Stimulated activated CD4-positive, alpha-beta T cell treated with anti-CD3 and anti-CD28 coated beads, Interleukin-15, amount 100 ng/mL, for 24 hours (primary cell): Measurements from ENCODE around the gene ZC3H14.
"Not testable (repeated sequence)": the region's sequence is repeated elsewhere in the genome, so short reads cannot be mapped to it uniquely, and the experiment has no call there.

Experiments
- DNase-seq: peaks from one replicate; pipeline ENCODE4 v3.0.0-alpha.2; 2020

Gene ZC3H14

GRCh38 chr14:88562831-88563686 is at the start of gene ZC3H14:
Gene ZC3H14 (plus strand): TSS chr14:88563037. CDS start chr14:88563134, 97 bp downstream.
- DNase-seq, result peak; percentile 88

- no peak for DNase-seq
These were observed 47.2 kb upstream of the ZC3H14 start for GRCh38 chr14:88515499-88516221.

GRCh38 chr14:88516861-88517357 is 45.9 kb upstream of the ZC3H14 start:
- no peak for DNase-seq

- DNase-seq, result no peak
These were observed 44.0 kb upstream of the ZC3H14 start for GRCh38 chr14:88518592-88519512.

GRCh38 chr14:88519907-88520306 is 42.9 kb upstream of the ZC3H14 start:
- no peak for DNase-seq

GRCh38 chr14:88521818-88522217 is 41.0 kb upstream of the ZC3H14 start:
- DNase-seq, result no peak

GRCh38 chr14:88522393-88522792 is 40.4 kb upstream of the ZC3H14 start:
- no peak for DNase-seq

GRCh38 chr14:88529889-88530288 is 32.9 kb upstream of the ZC3H14 start:
- not testable (repeated sequence) for DNase-seq

- DNase-seq, result no peak
These were observed 29.7 kb upstream of the ZC3H14 start for GRCh38 chr14:88533064-88533602.

- DNase-seq, result no peak
These were observed 27.7 kb upstream of the ZC3H14 start for GRCh38 chr14:88535149-88535548.

GRCh38 chr14:88535813-88536212 is 27.0 kb upstream of the ZC3H14 start:
- no peak for DNase-seq

GRCh38 chr14:88541324-88541723 is 21.5 kb upstream of the ZC3H14 start:
- no peak for DNase-seq

GRCh38 chr14:88542857-88543795 is 19.7 kb upstream of the ZC3H14 start:
- no peak for DNase-seq

- DNase-seq, result no peak
These were observed 17.6 kb upstream of the ZC3H14 start for GRCh38 chr14:88545256-88545655.

- no peak for DNase-seq
These were observed 16.0 kb upstream of the ZC3H14 start for GRCh38 chr14:88546621-88547385.

GRCh38 chr14:88547386-88547780 is 15.5 kb upstream of the ZC3H14 start:
- DNase-seq, result no peak

- DNase-seq, result no peak
These were observed 12.8 kb upstream of the ZC3H14 start for GRCh38 chr14:88550078-88550477.

GRCh38 chr14:88551094-88551870 is 11.6 kb upstream of the ZC3H14 start:
- DNase-seq, result peak; percentile 75

- peak; percentile 8 for DNase-seq
These were observed 10.8 kb upstream of the ZC3H14 start for GRCh38 chr14:88551980-88552431.

- no peak for DNase-seq
These were observed 10.0 kb upstream of the ZC3H14 start for GRCh38 chr14:88552876-88553275.
